Stimulated activated CD8-positive, alpha-beta memory T cell treated with anti-CD3 and anti-CD28 coated beads, Interleukin-15, amount 100 ng/mL, for 1 hour (primary cell): ENCODE measurements around the gene TRPM6.

ENCODE experiments used
- DNase-seq: peaks from one replicate; pipeline ENCODE4 v3.0.0-alpha.2; 2020; ENCODE audit warnings: low read depth

TRPM6 gene

GRCh38 chr9:74721696-74722660, 165.7 kb downstream of the TRPM6 start:
- no peak for DNase-seq

DNA sequence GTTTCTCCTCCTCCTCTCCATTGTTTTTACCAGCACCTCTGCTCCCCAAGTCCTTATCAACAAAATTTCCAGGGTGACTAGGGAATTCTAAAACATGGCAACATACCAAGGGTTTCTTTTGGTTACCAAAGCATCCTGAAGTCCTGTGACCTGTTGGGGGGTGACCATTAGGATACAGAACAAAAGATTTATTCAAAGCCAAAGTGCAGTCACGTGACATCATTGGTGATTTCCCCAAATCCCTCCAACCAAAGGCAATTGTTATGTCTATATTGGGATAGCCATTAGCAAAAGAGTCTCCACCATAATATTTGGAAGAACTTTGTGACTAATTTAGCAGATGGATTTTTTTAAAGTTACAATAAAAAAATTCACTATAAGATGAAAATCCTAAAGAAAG, 168.4 kb downstream of the TRPM6 start:
- DNase-seq, result no peak

DNA sequence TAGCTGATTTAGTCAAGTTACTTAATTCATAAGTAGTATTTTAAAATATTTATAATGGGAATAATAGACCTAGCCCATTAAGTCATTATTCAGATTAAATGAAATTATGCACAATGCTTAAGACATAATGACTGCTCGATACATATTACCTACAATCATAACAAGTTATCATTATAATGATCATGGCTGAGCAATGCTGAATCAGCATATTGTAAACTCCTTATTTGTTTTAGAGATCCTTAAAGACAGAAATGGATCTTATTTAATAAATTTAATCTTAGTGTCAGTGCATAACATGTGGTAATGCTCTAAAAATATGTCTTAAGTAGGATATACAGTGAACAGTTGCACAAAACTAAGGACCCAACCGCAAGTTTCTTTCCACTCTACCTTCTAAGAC, 169.0 kb downstream of the TRPM6 start:
- DNase-seq, result no peak

GRCh38 chr9:74711341-74711740, 176.4 kb downstream of the TRPM6 start:
- no peak for DNase-seq

GRCh38 chr9:74697535-74697934, 190.2 kb downstream of the TRPM6 start:
- DNase-seq, result no peak

- DNase-seq, result no peak
Observed at GRCh38 chr9:74696520-74696919, 191.2 kb downstream of the TRPM6 start.

DNA sequence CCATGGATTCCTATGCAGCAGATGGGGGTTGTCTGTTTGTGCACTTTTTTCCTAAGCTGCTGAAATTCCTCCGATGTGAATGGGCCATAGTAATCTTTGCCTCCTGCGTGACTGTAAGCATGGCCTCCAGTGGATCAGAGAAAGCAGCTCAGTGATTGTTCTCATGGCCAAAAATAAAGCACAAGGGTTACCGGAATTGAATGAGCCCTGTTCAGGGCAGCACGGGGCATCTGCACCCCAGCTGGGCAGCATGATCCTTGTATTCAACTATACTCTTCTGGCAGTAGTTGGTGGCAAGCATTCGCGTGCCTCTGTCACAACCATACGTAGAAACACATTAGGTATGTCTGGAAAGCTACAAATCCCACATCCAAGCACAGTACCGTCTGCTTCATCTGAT, 196.7 kb downstream of the TRPM6 start:
- no peak for DNase-seq

DNA sequence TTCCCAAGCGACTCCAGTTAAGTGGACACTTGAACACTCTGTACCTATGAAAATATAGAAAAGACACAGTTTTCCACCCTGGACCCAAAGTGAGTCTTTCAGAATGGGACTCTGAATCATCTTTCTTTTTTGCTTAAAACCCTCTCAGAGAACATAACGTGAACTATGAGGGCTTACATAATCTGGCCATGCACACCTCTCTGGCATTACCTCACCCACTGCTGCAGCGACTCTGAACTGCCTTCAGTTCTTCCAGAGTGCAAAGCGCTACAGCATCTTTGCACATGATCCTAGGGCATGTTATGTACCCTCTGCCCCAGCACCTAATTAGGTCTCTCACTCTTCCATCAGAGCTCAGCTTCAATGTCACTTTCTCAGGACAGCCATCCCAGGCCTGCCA, 204.4 kb downstream of the TRPM6 start:
- DNase-seq, result no peak

DNA sequence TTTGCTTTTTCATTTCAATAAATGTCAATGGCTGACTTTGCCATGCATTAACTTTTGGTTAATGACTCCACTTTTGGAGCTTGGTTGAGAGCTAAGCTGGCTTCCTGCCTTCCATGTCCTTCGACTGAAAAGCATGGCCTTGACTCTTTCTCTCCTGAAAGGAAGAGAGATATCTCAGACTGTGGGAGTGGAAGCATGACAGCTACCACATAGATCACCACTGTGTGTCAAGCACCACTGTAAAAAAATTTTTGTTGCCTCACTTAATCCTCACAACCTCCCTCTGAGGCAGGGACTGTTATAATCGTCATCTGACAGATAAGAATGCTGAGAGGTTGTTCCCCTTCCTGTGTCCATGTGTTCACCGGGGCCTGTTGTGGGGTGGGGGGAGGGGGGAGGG, 205.8 kb downstream of the TRPM6 start:
- DNase-seq, result no peak

- no peak for DNase-seq
Observed at GRCh38 chr9:74674077-74674476, 213.6 kb downstream of the TRPM6 start.
